B cell (primary cell): Measurements from ENCODE around the gene CYB5R3. TPM values are rescaled to one million over a fixed set of nuclear protein-coding genes. Genes with fewer than 3 reads are reported as not detected.

Source experiments
- ATAC-seq: fragments of 200-7000 bp; cut with Tn5 transposase; one replicate; pipeline ENCODE4 v1.10.0; 2021; ENCODE audit warnings: low read depth, mild to moderate bottlenecking, moderate number of reproducible peaks, moderate library complexity
- CTCF ChIA-PET: fragments of 350-600 bp; sonication (Branson Sonifier 250); formaldehyde crosslinking; loops from one replicate; lab custom pipeline; 2021; ENCODE audit warnings: antibody characterized with exemption, inconsistent platforms; lab: Charles Lee
- POLR2A ChIA-PET: fragments of 350-600 bp; sonication (Branson Sonifier 250); formaldehyde crosslinking; loops from one replicate; lab custom pipeline; 2021; ENCODE audit warnings: antibody characterized with exemption; lab: Charles Lee
- DNase-seq: peaks from one replicate; pipeline ENCODE4 v3.0.0; 2013
- H2AFZ ChIP-seq: 2 replicates; pipeline ENCODE4 v1.6.1; 2012; ENCODE audit warnings: mild to moderate bottlenecking, low read depth, low read length; ENCODE audit not compliant: insufficient read depth, poor library complexity, severe bottlenecking
- H3K27ac ChIP-seq, 2 donors: 1 replicate in 1 of 2; 2 replicates in 1 of 2; pipeline ENCODE4 v1.5.1; 2012 to 2013; ENCODE audit warnings: low read length in 2 of 2, mild to moderate bottlenecking in 2 of 2, moderate library complexity in 1 of 2
- H3K27me3 ChIP-seq, 4 experiments: fragments of 200-600 bp in 1 of 4; sonication (generic) in 1 of 4; replicated peaks in 1 of 4; 1 replicate in 2 of 4; 2 replicates in 2 of 4; pipeline versions ENCODE4 v1.6.1 to v1.7.0; 2013 to 2016; ENCODE audit warnings: low read length in 3 of 4, mild to moderate bottlenecking in 2 of 4, mixed read lengths in 1 of 4, moderate library complexity in 1 of 4; ENCODE audit not compliant: insufficient read depth in 4 of 4, control insufficient read depth in 3 of 4; ENCODE audit errors: control extremely low read depth in 1 of 4
- H3K36me3 ChIP-seq, 2 experiments: replicated peaks in 1 of 2; 1 replicate in 1 of 2; 2 replicates in 1 of 2; pipeline versions ENCODE4 v1.6.1 to v1.7.1; 2013; ENCODE audit warnings: low read length in 1 of 2; ENCODE audit not compliant: insufficient read depth in 2 of 2, control insufficient read depth in 1 of 2; ENCODE audit errors: control extremely low read depth in 1 of 2, extremely low read depth in 1 of 2
- H3K4me1 ChIP-seq, 2 donors: fragments of 200-600 bp in 1 of 2; sonication (generic) in 1 of 2; 1 replicate in 1 of 2; 2 replicates in 1 of 2; pipeline versions ENCODE4 v1.5.1 to v1.6.1; 2013 to 2017; ENCODE audit warnings: low read length in 2 of 2; ENCODE audit not compliant: control insufficient read depth in 2 of 2, insufficient read depth in 2 of 2
- H3K4me2 ChIP-seq: replicated peaks from 2 replicates; pipeline ENCODE3; 2012; ENCODE audit warnings: mild to moderate bottlenecking, low read depth, low read length; ENCODE audit not compliant: poor library complexity, severe bottlenecking
- H3K4me3 ChIP-seq, 5 experiments: fragments of 200-600 bp in 1 of 5; sonication (generic) in 1 of 5; 1 replicate in 3 of 5; 2 replicates in 2 of 5; pipeline versions ENCODE4 v1.5.1 to v1.7.0; 2011 to 2016; ENCODE audit warnings: low read length in 4 of 5, mild to moderate bottlenecking in 4 of 5, low read depth in 2 of 5, control low read depth in 1 of 5, moderate library complexity in 1 of 5; ENCODE audit not compliant: insufficient read depth in 1 of 5; ENCODE audit errors: control extremely low read depth in 1 of 5, extremely low read depth in 1 of 5
- H3K79me2 ChIP-seq: fragments of 200-600 bp; sonication (generic); one replicate; pipeline ENCODE4 v1.6.0; 2016; ENCODE audit warnings: low read length; ENCODE audit not compliant: control insufficient read depth, insufficient read depth
- H3K9ac ChIP-seq: fragments of 200-600 bp; sonication (generic); 2 replicates; pipeline ENCODE4 v1.6.1; 2017; ENCODE audit warnings: mild to moderate bottlenecking, low read length, moderate library complexity
- H3K9me3 ChIP-seq, 3 donors: one replicate each; pipeline versions ENCODE4 v1.6.1 to v1.7.1; 2013; ENCODE audit warnings: low read length in 2 of 3; ENCODE audit not compliant: control insufficient read depth in 2 of 3, insufficient read depth in 1 of 3; ENCODE audit errors: control extremely low read depth in 1 of 3
- H4K20me1 ChIP-seq: 2 replicates; pipeline ENCODE4 v1.6.0; 2012; ENCODE audit warnings: mild to moderate bottlenecking, low read length; ENCODE audit not compliant: insufficient read depth, control insufficient read depth, poor library complexity, severe bottlenecking
- H3K27ac Mint-ChIP-seq: one replicate; pipeline ENCODE4 v1.8.0; 2021; ENCODE audit warnings: mixed read lengths
- H3K27me3 Mint-ChIP-seq: one replicate; pipeline ENCODE4 v1.8.0; 2021; ENCODE audit warnings: mixed read lengths
- H3K4me1 Mint-ChIP-seq: one replicate; pipeline ENCODE4 v1.8.0; 2021; ENCODE audit warnings: mixed read lengths
- H3K4me3 Mint-ChIP-seq: one replicate; pipeline ENCODE4 v1.8.0; 2021; ENCODE audit warnings: mixed read lengths
- H3K9me3 Mint-ChIP-seq: one replicate; pipeline ENCODE4 v1.8.0; 2022; ENCODE audit warnings: mixed read lengths; ENCODE audit not compliant: insufficient read depth
- CTCF ChIP-seq: fragments of 200-600 bp; IDR thresholded peaks from one replicate; pipeline ENCODE4 v1.8.0; 2022; ENCODE audit warnings: antibody characterized with exemption, mild to moderate bottlenecking
- EZH2 ChIP-seq: IDR thresholded peaks from 2 replicates; pipeline ENCODE4 v1.6.1; 2012; ENCODE audit warnings: borderline replicate concordance, low read depth, mild to moderate bottlenecking, moderate library complexity, low read length; ENCODE audit not compliant: insufficient read depth, poor library complexity, severe bottlenecking
- WGBS: methylation state at CpG from one replicate; pipeline ENCODE4 v1.1.5; 2013; ENCODE audit warnings: missing lambda C conversion rate; ENCODE audit not compliant: insufficient coverage; 5-methylcytosine and 5-hydroxymethylcytosine counted together
- intact Hi-C: fragments of 100-400 bp; cut with micrococcal nuclease; formaldehyde crosslinking; loops from one replicate; pipeline ENCODE4 v1.10.0; 2022
- polyA plus RNA-seq: library from polyadenylated mRNA; depleted of rRNA; stranded (reverse); fragments of >200 nt; gene quantifications from 2 replicates; pipeline ENCODE4 v1.2.3, GENCODE V29; 2012
- total RNA-seq, 2 donors: library from RNA; stranded (reverse); fragments of 120-200 nt in 1 of 2; gene quantifications; 1 replicate in 1 of 2; 2 replicates in 1 of 2; pipeline versions ENCODE4 v1.2.3 to v1.2.4, GENCODE V29; 2013 to 2022

The CYB5R3 gene
- total and polyA plus RNA-seq, 2 donors (not counting 1 experiment from before 2014, with no cell fraction given): 60.8 to 79.2 TPM

- H3K4me1 Mint-ChIP-seq: peaks cover 58% of the 10 kb centered on the region
- Histone ChIP-seq H2AFZ (no peak overlapping the region), H3K4me1 (peaks cover 21 to 43% of the 10 kb centered on the region in 2 donors), H3K4me3 (no peak overlapping the region), H3K27me3 (no peaks in the 10 kb centered on the region), H4K20me1 (peaks cover 73% of the 10 kb centered on the region), H3K9ac (no peak overlapping the region), H3K36me3 (peaks cover 6 to 43% of the 10 kb centered on the region in 2 experiments), H3K27ac (no peak overlapping the region), H3K9me3 (no peaks in the 10 kb centered on the region), H3K4me2 (no peak overlapping the region), H3K79me2 (peaks cover 75% of the 10 kb centered on the region)
- H3K27ac Mint-ChIP-seq: no peak overlapping the region
- ATAC-seq (no peak), DNase-seq (no peak)
- ChIA-PET CTCF (no interaction called here), POLR2A (no interaction called here)
- no peak overlapping the region for H3K4me3 Mint-ChIP-seq
- no peak for TF ChIP-seq EZH2
- no peak for TF ChIP-seq CTCF
- intact Hi-C loops: no loop called here
- no peaks in the 10 kb centered on the region for H3K9me3 Mint-ChIP-seq
- 67% methylated on average over 1 of the region's 1 CpG for WGBS
- H3K27me3 Mint-ChIP-seq: no peaks in the 10 kb centered on the region
These were observed 38.1 kb downstream of the CYB5R3 start for GRCh38 chr22:42611051-42611450.

GRCh38 chr22:42610186-42610585, 39.0 kb downstream of the CYB5R3 start:
- ChIA-PET POLR2A (no interaction called here), CTCF (interaction anchor here (1.3 kb wide), 1 partner anchor 13 kb away, joined by 4 read pairs; no protein-coding TSS in a partner anchor)
- Histone ChIP-seq H3K9ac (no peak overlapping the region), H3K27ac (no peak overlapping the region), H3K79me2 (peaks cover 84% of the 10 kb centered on the region), H4K20me1 (peaks cover 82% of the 10 kb centered on the region), H3K4me1 (peaks cover 18 to 35% of the 10 kb centered on the region in 2 donors), H2AFZ (no peak overlapping the region), H3K36me3 (peaks cover 6 to 49% of the 10 kb centered on the region in 2 experiments), H3K27me3 (no peaks in the 10 kb centered on the region), H3K9me3 (no peaks in the 10 kb centered on the region), H3K4me3 (no peak overlapping the region), H3K4me2 (no peak overlapping the region)
- Mint-ChIP-seq H3K27me3 (no peaks in the 10 kb centered on the region), H3K9me3 (no peaks in the 10 kb centered on the region), H3K4me1 (peaks cover 57% of the 10 kb centered on the region), H3K27ac (no peak overlapping the region), H3K4me3 (no peak overlapping the region)
- WGBS: 93% methylated on average over 4 of the region's 5 CpGs
- intact Hi-C loops: no loop called here
- no peak for TF ChIP-seq CTCF
- TF ChIP-seq EZH2: no peak
- no peak for ATAC-seq
- DNase-seq: no peak
